GM12872 (cell line): ENCODE data around the gene SYK.

Source experiments
- TF ChIP-seq, protein P1 (sequence below): IDR thresholded peaks from 3 replicates; pipeline ENCODE4 v1.5.1; 2011; ENCODE audit warnings: low read depth, mild to moderate bottlenecking, low read length, moderate library complexity; ENCODE audit not compliant: insufficient read depth

SYK gene

DNA sequence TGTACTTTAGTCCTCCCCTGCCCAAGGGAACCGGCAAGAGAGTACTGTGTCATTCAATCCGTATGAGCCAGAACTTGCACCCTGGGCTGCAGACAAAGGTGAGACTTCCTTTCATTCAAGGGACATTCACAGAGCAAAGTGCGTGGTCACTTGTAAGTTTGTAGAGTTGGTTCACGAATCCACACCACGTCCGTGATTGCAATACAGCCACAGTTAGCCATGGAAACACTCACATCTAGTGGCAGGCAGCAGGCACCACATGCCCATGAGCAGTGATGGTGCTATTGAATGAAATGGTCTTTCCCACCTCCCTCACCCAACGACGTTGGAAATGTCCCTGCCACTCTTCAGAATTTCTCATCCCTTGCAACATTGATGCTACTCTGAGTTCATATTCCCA, 72.6 kb downstream of the SYK start:
- TF ChIP-seq, protein P1, sequence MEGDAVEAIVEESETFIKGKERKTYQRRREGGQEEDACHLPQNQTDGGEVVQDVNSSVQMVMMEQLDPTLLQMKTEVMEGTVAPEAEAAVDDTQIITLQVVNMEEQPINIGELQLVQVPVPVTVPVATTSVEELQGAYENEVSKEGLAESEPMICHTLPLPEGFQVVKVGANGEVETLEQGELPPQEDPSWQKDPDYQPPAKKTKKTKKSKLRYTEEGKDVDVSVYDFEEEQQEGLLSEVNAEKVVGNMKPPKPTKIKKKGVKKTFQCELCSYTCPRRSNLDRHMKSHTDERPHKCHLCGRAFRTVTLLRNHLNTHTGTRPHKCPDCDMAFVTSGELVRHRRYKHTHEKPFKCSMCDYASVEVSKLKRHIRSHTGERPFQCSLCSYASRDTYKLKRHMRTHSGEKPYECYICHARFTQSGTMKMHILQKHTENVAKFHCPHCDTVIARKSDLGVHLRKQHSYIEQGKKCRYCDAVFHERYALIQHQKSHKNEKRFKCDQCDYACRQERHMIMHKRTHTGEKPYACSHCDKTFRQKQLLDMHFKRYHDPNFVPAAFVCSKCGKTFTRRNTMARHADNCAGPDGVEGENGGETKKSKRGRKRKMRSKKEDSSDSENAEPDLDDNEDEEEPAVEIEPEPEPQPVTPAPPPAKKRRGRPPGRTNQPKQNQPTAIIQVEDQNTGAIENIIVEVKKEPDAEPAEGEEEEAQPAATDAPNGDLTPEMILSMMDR, result no peak

GRCh38 chr9:90878562-90878961, 76.9 kb downstream of the SYK start:
- TF ChIP-seq, protein P1, result no peak

DNA sequence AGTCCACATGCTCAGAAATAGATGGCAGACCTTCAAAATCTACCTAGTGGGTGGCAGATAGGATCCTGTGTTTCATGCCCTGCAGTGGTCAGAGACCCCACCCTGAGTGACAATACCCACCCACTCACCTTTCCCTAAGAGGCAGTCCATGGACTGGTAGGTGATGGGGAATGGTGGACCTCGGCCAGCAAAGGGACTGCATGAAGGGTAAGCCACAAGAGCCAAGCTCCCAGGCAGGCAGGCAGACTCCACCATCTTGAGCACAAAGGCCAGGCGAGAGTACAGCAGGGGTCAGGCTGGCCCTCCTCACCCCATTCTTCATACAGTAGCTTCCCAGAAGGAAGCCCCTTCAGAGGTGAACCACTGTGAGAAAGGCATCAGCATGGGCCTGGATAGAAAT, 78.4 kb downstream of the SYK start:
- TF ChIP-seq, protein P1, result no peak

DNA sequence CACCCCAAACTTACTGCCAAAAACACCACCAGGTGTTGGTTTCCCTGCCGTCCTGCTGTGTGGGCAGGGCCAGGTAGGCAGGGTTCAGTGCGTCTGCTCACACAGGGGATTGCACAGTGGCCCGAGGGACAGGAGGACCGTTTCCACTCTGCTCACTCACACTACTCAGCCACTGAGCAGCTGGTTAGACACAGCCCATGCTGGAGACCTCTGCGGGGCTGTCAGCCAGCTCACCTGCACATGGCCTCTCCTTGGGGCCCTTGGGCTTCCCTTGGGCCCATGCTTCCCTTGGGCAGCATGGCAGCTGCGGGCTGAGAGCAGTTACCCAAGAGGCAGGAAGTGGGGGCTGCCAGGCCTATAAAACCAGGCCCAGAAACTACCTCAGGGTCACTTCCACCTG, 79.0 kb downstream of the SYK start:
- TF ChIP-seq, protein P1, result no peak

- TF ChIP-seq, protein P1, result no peak
Measured at GRCh38 chr9:90881648-90882047, 80.0 kb downstream of the SYK start.

DNA sequence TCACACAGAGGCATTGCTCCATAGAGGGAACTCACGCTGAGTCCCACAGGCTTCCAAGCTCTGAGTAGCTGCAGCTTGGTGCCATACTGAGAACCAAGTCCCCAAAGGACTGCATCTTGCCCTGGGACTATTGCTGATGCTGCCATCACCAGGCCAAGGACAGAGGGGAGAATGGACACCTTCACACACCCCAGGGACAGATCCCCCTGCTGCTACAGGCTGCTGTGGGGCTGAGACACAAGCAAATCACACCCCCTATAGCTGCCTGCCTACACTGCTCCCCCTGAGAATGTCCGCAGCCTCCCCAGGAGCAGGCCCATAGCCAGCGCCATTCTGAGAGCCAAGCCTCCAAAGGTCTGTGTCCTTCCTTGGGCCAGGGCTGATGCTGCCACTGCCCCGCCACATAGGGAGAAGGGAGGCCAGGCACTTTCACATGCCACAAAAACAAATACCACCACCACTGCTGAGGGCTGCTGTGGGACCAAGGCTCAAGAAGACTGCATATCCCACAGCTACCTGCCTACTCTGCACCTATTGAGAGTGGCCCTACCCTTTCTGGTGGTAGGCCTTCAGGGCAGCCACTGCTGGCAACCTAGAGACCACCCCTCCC, 81.5 kb downstream of the SYK start:
- TF ChIP-seq, protein P1, result no peak

- TF ChIP-seq, protein P1, result no peak
Measured at GRCh38 chr9:90883661-90884060, 82.0 kb downstream of the SYK start.
